Hematopoietic multipotent progenitor cell treated with erythropoietin and hydrocortisone succinate and interleukin-3 and kit ligand, for 4 days (in vitro differentiated cells): ENCODE measurements around the gene ZNF99.
"Not testable (repeated sequence)": the region's sequence is repeated elsewhere in the genome, so short reads cannot be mapped to it uniquely, and the experiment has no call there.

Experiments
- DNase-seq: peaks from one replicate; pipeline ENCODE4 v3.0.0-alpha.2; 2015

Gene ZNF99

DNA sequence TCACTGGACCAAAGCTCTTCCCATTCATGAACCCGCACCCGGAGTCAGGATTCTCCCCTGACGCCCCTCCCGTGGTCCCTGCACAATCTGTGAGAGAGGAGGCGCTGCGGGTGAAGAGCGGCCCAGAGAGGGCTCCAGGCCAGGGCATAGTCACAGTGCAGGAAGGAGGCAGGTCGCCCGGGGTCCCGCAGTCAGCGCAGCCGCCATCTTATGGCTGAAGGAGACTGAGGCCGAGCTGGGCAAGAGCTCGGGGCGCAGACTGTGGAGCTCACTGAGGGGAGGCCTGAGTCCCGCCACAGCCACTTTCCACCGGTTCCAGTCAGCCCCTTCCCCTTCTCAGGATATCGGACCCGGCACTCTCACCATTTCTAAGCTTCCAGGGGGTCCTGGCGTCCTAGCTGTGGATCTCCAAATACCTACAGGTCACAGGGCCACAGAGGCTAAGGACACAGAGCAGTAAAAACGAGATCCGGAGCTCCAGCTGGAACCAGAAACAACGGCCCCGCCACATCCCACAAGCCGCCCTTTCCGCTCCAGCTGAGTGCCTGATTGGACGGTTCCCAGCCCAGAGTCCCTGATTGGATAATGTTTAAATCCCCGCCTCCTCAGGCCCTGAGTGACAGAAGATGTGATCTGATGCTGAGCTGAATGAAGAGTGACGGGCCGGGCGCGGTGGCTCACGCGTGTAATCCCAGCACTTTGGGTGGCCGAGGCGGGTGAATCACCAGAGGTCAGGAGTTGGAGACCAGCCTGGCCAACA is at the start of gene ZNF99:
Gene ZNF99, minus strand, starts transcription at position 501 of the 760 bp plus-strand sequence. Its CDS starts 135 bp downstream, at position 366.
- DNase-seq: peak; percentile 51

DNA sequence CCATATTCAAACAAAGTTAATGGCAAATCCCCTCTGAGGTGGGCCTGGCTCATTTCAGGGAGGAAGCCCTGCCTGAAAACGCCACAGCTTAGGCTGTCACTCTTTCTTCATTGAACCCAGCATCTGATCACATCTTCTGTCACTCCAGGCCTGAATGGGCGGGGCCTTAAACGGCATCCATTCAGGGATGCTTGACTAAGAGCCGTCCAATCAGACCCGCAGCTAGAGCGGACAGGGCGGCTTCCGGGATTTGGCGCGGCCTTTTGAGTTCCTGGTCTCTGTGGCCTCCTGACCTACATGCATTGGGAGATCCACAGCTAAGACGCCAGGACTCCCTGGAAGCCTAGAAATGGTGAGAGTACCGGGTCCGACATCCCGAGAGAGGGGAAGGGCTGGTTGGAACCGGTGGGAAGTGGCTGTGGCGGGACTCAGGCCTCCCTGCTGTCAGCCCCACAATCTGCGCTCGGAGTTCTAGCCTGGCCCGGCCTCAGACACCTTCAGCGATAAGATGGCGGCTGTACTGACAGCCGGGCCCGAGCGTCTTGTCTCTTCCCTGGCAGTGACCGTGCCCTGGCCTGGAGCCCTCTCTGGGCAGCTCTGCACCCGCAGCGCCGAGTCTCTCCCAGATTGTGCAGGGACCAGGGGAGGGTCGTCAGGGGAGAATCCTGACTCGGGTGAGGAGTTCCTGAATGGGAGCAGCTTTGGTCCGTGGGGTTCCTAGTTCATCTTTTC is 48.2 kb upstream of the ZNF99 start, which contains the start of gene ZNF723:
Gene ZNF723, plus strand, starts transcription at position 261 of the 732 bp plus-strand sequence. Its CDS starts 89 bp downstream, at position 350.
- DNase-seq: no peak

DNA sequence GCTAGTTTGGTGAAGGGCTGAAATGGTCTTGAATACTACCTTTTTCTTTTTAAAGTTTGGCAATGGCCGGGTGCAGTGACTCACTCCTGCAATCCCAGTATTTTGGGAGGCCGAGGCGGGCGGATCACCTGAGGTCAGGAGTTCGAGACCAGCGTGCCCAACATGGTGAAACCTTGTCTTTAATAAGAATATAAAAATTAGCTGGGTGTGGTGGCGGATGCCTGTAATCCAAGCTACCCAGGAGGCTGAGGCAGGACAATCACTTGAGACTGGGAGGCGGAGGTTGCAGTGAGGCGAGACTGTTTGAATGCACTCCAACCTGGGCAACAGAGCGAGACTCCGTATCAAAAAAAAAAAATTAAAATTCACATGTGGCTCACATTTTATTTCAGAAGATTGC is 47.3 kb upstream of the ZNF99 start:
- DNase-seq: no peak

DNA sequence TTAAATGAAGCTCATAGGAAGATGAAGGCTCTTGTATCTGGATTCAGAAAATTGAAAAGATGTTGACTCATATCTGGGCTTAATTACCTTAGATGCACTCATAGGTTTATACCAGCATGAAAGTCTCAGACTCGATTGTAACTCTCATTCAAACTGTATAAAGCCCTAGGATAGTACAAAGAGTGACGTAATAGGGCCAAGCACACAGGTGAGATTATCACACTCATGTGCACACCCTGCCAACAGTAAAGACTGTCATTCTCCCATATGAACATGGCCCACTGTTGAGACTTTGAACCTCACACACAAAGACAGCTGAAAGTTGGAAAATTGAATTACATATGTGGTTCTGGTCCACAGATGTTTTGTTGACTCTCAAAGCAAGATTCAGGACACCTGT is 30.2 kb upstream of the ZNF99 start:
- DNase-seq: no peak

DNA sequence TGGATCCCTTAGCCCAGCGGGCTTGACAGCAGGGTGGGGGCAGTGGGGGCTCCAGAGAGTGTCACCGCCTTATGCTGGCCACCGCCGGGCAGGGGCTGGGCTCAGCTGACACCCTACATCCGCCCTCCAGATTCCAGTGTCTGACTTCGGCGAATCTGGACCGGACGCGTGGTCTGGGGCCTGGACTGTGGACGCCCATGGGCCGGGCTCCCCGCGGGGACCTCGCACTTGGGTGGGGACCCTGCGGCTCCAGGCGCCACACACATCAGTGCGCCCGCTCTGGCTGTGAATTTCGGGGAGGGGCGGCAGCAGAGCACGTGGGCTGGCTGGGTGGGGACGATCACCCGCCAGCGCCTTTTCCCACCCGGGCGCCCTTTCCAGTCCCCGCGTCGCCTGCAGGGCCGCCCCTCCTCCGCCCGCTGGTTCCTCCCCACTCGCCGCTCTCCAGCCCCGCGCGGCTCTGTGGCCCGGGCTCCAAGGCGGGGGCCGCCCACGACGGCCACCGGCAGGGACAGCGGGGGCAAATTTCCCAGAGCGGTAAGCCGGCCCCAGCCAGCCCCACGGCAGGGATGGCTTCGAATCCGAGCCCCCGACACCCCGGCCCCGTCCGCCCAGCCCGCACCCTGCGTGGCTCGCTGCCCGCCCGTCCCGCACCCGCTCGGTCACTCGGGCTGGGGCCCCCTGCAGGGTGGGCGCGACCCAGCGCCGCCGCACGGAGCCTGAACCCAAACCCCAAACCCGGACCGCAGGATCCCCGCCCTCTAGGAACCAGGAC is 23.3 kb upstream of the ZNF99 start:
- DNase-seq: no peak

DNA sequence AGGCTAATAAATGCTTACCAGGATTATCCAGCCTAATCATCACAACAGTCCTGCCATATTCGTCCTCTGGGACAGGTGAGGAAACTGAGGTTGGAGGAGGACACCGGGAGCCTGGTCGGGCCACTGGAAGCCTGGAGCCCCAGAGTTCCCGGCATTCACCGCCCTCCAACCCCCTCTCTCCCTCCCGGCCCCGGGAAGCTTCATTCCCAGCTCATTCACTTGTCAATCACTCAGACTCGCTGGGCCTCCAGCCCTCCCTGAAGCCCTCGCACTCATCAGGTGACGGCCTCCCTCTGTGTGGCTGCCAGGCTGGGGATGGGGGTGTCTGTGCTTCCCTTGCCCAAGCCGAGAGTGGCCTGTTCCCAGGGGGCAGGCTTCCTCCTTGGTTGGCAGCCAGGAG is 22.5 kb upstream of the ZNF99 start:
- no peak for DNase-seq

DNA sequence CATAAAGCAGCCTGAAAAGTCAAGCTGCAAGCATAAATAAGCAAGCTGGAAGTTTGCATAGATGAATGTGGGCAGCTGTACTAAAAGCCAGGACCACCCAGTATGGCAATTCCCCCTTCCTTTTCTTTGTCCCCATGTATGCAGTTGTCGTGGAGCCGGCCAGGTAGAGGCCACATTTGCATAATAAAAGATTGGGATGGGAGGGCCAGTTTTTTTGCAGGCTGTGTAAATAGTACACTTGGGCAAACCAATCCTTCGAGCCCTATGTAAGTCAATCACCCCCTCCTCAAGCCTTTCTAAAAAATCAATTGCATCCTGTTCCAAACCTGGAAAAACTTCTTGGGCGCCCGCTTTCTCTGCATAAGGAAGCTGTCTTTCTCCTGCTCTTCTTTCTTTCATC is 13.1 kb upstream of the ZNF99 start:
- no peak for DNase-seq

DNA sequence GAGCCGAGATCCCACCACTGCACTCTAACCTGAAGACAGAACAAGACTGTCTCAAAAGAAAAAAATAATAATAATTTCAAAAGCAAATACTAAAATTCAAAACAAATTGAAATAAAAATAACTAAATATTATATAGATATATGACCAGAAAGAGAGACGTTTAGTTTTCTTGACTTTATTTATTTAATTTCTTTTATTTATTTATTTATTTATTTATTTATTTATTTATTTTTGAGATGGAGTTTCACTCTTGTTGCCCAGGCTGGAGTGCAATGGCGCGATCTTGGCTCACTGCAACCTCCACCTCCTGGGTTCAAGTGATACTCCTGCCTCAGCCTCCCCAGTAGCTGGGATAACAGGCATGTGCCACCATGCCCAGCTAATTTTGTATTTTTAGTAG is 8.9 kb upstream of the ZNF99 start:
- not testable (repeated sequence) for DNase-seq

DNA sequence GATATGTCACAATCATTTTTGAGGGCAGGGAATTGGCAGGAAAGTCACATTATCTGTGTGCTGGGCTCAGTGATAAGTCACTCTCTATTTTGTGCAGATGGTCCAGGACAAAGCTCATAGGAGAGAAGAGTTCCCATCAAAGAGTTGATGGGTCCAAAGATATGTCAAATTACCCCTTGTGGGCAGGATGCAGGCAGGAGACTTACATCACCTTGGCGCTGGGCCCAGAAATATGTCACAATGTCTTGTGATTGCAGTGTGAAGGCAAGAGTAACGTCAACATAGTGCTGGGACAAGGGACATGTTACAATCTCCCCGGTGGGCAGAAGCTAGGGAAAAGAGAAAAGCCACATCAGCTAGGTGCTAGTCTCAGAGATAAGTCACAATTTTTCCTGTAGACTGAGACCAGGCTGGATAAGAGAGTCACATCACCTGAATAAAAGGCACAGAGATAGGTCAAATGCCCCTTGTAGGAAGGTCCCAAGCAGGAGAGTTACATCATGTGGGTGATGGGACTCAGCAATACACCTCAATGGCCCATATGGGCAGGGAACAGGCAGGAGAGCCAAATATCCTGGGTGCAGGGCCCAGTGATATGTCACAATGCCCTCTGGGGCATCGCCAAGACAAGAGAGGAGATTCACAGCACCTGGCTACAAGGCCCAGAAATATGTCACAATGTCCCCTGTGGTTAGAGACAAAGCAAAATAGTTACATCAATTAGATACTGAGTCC is 47.9 kb downstream of the ZNF99 start:
- peak; percentile 40 for DNase-seq

DNA sequence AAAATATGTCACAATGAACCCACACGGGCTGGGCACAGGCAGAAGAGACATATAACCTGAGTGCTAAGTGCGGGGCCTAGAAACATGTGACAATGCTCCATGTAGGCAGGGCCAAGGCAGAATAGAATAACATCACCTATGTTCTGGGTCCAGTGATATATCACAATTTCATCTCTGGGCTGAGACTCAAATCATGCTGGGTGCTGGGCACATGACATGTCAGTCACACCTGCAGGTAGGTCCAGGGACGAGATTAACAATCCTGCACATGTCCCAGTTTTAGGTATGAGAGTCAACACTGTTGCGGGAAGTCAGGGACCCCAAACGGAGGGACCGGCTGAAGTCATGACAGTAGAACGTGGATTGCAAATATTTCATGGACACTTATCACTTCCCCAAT is 50.3 kb downstream of the ZNF99 start:
- DNase-seq: no peak

DNA sequence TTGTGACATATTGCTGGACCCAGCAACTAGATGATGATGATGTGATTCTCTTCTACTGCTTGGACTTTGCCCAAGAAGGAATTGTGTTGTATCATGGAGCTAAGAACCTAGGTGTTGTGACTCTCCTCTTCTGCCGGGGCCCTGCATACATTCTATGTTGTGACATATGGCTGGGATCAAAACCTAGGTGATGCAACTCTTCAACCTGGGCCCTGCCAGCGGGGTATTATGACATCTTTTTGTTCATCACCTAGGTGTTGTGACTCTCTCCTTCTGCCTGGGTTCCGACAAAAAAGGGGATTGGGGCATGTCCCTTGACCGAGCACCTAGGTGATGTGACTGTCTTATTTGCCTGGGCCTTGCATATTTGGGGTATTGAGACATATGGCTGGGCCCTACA is 55.7 kb downstream of the ZNF99 start:
- DNase-seq: not testable (repeated sequence)

DNA sequence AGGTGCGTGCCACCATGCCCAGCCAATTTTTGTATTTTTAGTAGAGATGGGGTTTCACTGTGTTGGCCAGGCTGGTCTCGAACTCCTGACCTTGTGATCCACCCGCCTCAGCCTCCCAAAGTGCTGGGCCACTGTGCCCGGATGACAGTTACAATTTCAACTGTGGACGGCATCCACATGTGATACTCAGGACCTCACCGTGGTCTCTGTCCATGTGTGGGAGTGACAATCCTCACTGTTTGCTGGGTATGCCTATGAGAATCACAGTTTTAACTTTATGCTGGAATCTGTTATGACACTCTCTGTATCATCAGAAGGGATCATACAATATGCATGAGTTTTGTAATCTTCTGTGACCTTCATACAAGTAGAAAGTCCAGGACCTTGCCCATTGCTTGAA is 62.4 kb downstream of the ZNF99 start:
- not testable (repeated sequence) for DNase-seq

DNA sequence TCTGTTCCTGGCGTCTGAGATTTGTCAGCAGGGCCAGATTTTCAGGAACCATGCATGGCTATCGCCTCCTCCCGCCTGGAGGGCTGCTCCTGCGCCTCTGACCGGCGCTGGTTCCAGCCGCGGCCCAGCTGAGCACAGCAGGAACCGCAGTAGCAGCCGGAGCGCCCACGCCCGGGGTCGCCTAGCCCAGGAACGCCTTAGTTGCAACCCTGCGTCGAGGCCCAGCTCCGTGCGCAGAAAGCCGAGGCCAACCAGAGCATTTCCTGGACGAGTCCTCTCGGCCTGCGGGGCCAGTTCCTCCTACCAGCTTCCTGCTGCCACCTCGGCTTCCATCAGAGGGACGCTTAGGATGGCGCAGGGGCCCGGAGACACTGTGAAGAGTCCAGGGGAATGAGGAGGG is 75.0 kb downstream of the ZNF99 start:
- DNase-seq: no peak

DNA sequence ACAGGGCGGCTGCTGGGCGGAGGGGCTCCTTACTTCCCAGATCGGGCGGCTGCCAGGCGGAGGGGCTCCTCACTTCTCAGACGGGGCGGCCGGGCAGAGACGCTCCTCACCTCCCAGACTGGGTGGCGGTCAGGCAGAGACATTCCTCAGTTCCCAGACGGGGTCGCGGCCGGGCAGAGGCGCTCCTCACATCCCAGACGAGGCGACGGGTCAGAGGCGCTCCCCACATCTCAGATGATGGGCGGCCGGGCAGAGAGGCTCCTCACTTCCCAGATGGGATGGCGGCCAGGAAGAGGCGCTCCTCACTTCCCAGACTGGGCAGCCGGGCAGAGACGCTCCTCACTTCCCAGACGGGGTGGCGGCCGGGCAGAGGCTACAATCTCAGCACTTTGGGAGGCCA is 80.9 kb downstream of the ZNF99 start:
- DNase-seq: not testable (repeated sequence)

DNA sequence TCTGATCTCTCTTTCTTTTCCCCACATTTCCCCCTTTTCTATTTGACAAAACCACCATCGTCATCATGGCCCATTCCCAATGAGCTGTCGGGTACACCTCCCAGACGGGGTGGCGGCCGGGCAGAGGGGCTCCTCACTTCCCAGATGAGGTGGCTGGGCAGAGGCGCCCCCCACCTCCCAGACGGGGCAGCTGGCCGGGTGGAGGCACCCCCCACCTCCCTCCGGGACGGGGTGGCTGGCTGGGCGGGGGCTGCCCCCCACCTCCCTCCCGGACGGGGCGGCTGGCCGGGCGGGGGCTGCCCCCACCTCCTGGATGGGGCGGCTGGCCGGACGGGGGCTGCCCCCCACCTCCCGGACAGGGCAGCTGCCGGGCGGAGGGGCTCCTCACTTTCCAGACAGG is 81.3 kb downstream of the ZNF99 start:
- DNase-seq: not testable (repeated sequence)
